Tibial artery (tissue), 4 donors: ENCODE measurements around the gene AP4S1.

Experiments
- DNase-seq, 2 donors: peaks; one replicate each; pipeline ENCODE4 v3.0.0-alpha.2; 2019
- H3K27ac ChIP-seq, 2 donors: fragments of 200-600 bp; sonication (generic) in 1 of 2; 1 replicate in 1 of 2; 2 replicates in 1 of 2; pipeline ENCODE4 v1.5.1; 2018 to 2019; ENCODE audit warnings: mild to moderate bottlenecking in 1 of 2
- H3K27me3 ChIP-seq, 2 donors: fragments of 200-600 bp; sonication (generic) in 1 of 2; one replicate each; pipeline versions ENCODE4 v1.5.1 to v1.6.0; 2016 to 2019
- H3K36me3 ChIP-seq, 3 donors: fragments of 200-600 bp; sonication (generic) in 2 of 3; one replicate each; pipeline ENCODE4 v1.5.1; 2016 to 2019; ENCODE audit warnings: mild to moderate bottlenecking in 2 of 3
- H3K4me1 ChIP-seq, 4 donors: fragments of 200-600 bp; sonication (generic) in 2 of 4; 1 replicate in 3 of 4; 2 replicates in 1 of 4; pipeline ENCODE4 v1.5.1; 2016 to 2019
- H3K4me3 ChIP-seq, 2 donors: fragments of 200-600 bp; sonication (generic) in 1 of 2; 1 replicate in 1 of 2; 2 replicates in 1 of 2; pipeline ENCODE4 v1.5.1; 2018 to 2019; ENCODE audit warnings: mild to moderate bottlenecking in 2 of 2
- H3K9me3 ChIP-seq, 3 donors: fragments of 200-600 bp; sonication (generic) in 1 of 3; one replicate each; pipeline ENCODE4 v1.5.1; 2016 to 2019
- intact Hi-C: fragments of 100-400 bp; cut with DNase I; formaldehyde crosslinking; loops from one replicate; pipeline ENCODE4 v1.15.0; 2023; ENCODE audit warnings: low total_unique reads
- TF ChIP-seq, protein P1 (sequence below), 2 experiments: fragments of 200-600 bp in 1 of 2; fragments of 450-650 bp in 1 of 2; IDR thresholded peaks; one replicate each; pipeline ENCODE4 v1.5.1; 2017 to 2019; ENCODE audit warnings: antibody characterized with exemption in 2 of 2, mild to moderate bottlenecking in 1 of 2, moderate library complexity in 1 of 2

The AP4S1 gene

DNA sequence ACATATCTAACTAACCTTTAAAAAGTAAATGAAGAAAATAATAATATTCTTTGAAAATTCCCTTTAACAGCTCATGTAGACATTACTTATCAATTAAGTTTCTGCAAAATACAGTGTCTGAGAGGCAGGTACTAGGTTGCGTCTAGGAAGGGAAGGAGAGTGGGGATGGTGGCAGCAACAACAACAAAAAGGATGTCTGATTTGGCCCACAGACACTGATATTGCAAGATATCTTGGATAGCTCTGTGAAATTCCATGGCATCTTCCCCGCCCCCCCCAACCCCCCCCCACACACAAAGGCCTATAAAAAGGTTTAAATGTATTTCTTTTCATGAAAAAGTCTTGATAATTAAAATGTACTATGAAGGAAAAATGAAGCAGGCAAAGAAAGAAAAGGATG, 41.6 kb upstream of the AP4S1 start:
- TF ChIP-seq, protein P1, sequence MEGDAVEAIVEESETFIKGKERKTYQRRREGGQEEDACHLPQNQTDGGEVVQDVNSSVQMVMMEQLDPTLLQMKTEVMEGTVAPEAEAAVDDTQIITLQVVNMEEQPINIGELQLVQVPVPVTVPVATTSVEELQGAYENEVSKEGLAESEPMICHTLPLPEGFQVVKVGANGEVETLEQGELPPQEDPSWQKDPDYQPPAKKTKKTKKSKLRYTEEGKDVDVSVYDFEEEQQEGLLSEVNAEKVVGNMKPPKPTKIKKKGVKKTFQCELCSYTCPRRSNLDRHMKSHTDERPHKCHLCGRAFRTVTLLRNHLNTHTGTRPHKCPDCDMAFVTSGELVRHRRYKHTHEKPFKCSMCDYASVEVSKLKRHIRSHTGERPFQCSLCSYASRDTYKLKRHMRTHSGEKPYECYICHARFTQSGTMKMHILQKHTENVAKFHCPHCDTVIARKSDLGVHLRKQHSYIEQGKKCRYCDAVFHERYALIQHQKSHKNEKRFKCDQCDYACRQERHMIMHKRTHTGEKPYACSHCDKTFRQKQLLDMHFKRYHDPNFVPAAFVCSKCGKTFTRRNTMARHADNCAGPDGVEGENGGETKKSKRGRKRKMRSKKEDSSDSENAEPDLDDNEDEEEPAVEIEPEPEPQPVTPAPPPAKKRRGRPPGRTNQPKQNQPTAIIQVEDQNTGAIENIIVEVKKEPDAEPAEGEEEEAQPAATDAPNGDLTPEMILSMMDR (IDR thresholded peaks at IDR 0.05), result no peak
- Histone ChIP-seq H3K4me3 (no peak overlapping the region), H3K9me3 (no peaks in the 10 kb centered on the region), H3K27me3 (no peaks in the 10 kb centered on the region), H3K36me3 (no peaks in the 10 kb centered on the region), H3K27ac (no peak overlapping the region), H3K4me1 (peaks cover 0 to 81% (median 7%) of the 10 kb centered on the region in 4 donors)
- no peak for DNase-seq
- intact Hi-C loops, result no loop called here

DNA sequence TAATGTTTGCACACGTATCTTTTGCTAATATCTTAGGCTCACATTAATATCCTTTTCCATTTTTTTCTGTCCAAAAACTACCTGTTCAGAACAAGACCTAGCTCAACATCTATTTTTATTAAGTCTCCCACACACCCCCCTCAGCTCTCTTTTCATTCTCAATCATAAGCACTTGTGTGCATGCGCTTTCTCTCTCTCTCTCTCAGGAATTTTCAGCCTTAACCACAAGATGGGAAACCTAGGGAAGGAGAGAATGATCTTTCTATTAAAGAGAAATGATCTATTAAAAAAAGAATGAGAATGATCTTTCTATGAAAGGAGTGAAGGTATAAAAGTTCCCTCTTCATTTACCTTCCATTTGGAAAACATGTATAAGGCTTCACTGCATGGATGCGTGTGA, 39.7 kb upstream of the AP4S1 start:
- no peak overlapping the region for H3K4me3 ChIP-seq
- TF ChIP-seq, protein P1 (IDR thresholded peaks at IDR 0.05), result no peak
- no peak overlapping the region for H3K27ac ChIP-seq
- H3K9me3 ChIP-seq, result no peaks in the 10 kb centered on the region
- H3K27me3 ChIP-seq, result no peaks in the 10 kb centered on the region
- intact Hi-C loops, result no loop called here
- H3K4me1 ChIP-seq, result peaks cover 0 to 79% (median 7%) of the 10 kb centered on the region in 4 donors
- no peak for DNase-seq
- no peaks in the 10 kb centered on the region for H3K36me3 ChIP-seq

DNA sequence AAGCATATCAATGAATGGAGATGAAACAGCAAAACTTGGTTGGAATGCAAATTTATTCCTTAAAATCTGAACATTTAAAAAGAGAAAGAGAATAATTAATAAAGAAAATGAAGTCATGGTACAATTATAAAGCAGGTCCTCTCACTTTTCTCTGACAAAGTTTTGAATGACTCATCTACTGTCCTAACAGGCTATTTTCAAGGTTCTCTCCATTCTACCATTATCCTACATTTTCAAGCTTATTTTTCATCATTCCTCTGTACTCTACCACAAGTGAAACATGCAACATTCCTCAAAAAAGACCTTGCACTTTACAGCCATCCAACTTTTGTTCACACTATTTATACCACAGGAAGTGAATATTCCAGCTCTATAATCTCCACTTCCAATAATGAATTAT, 36.9 kb upstream of the AP4S1 start:
- H3K4me1 ChIP-seq, result peaks cover 0 to 66% (median 3%) of the 10 kb centered on the region in 4 donors
- DNase-seq, result no peak
- H3K9me3 ChIP-seq, result no peaks in the 10 kb centered on the region
- no peaks in the 10 kb centered on the region for H3K36me3 ChIP-seq
- H3K27ac ChIP-seq, result peak overlapping the region in 1 of 2 donors; percentile 28
- TF ChIP-seq, protein P1 (IDR thresholded peaks at IDR 0.05), result no peak
- intact Hi-C loops, result no loop called here
- no peaks in the 10 kb centered on the region for H3K27me3 ChIP-seq
- no peak overlapping the region for H3K4me3 ChIP-seq

DNA sequence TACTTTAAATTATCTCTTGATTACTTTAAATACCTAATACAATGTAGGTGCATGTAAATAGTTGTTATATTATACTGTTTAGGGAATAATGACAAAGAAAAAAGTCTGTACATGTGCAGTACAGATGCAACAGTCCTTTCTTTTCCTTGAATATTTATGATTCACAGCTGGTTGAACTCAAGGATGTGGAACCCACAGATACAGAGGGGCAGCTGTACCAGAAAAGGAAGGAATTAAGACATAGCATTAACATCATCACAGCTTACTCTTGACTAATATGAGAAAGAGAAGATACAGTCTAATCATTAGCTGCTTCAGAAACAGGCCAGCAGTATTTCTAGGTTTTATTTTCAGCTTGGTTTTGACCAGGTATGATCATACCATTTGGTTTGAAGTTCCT, 34.7 kb upstream of the AP4S1 start:
- TF ChIP-seq, protein P1 (IDR thresholded peaks at IDR 0.05), result no peak
- H3K4me1 ChIP-seq, result peaks cover 0 to 72% (median 14%) of the 10 kb centered on the region in 4 donors
- H3K27ac ChIP-seq, result no peak overlapping the region

DNA sequence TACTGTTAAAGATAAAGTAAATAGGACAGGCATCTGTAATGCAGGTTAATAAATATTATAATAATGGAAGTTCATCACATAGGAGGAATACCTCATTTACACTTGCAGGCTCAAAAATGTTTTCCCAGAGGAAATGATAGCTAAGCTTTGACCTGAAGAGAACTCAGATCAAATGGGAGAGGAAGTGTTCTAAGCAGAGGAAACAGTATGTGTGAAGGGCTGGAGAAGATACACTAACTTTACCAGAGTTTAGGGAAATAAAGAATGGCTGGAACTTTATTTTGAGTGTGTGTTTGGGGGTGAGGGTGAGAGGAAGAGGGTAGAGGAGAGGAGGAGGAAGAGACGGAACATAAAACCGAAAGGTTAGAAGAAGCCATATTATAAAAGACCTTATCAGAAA, 34.0 kb upstream of the AP4S1 start:
- TF ChIP-seq, protein P1 (IDR thresholded peaks at IDR 0.05), result no peak
- Histone ChIP-seq H3K27me3 (no peaks in the 10 kb centered on the region), H3K36me3 (no peaks in the 10 kb centered on the region), H3K4me1 (peaks cover 0 to 71% (median 17%) of the 10 kb centered on the region in 4 donors), H3K27ac (no peak overlapping the region), H3K9me3 (no peaks in the 10 kb centered on the region), H3K4me3 (no peak overlapping the region)
- intact Hi-C loops, result no loop called here
- no peak for DNase-seq

More for the DNA sequence above, 34.7 kb upstream of the AP4S1 start:
- no peak overlapping the region for H3K4me3 ChIP-seq
- H3K36me3 ChIP-seq, result no peaks in the 10 kb centered on the region
- no peaks in the 10 kb centered on the region for H3K9me3 ChIP-seq
- H3K27me3 ChIP-seq, result no peaks in the 10 kb centered on the region
- no peak for DNase-seq
- intact Hi-C loops, result no loop called here

DNA sequence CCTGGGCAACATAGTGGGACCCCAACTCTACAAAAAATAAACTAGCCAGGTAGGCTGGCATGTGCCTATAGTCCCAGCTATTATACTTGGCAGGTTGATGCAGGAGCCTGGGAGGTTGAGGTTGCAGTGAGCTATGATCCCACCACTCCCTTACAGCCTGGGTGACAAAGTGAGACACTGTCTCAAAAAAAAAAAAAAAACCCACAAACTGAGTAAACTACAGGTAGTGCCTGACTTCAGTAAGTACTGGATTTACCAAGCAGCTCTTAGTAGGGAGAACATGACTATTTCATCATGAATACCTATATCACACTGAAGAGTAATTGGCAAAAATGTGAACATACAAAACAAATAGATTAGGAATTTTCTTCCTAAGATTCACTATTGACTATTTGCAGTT, 32.4 kb upstream of the AP4S1 start:
- TF ChIP-seq, protein P1 (IDR thresholded peaks at IDR 0.05), result no peak
- peaks cover 0 to 5% (median 3%) of the 10 kb centered on the region in 3 donors for H3K36me3 ChIP-seq
- DNase-seq, result no peak
- H3K9me3 ChIP-seq, result peaks cover 0 to 4% (median 2%) of the 10 kb centered on the region in 3 donors
- H3K27me3 ChIP-seq, result no peaks in the 10 kb centered on the region
- H3K27ac ChIP-seq, result no peak overlapping the region
- intact Hi-C loops, result no loop called here
- no peak overlapping the region for H3K4me3 ChIP-seq
- H3K4me1 ChIP-seq, result peaks cover 0 to 55% (median 17%) of the 10 kb centered on the region in 4 donors
